ENCODE results near the gene ANKRD53.
"Not testable (repeated sequence)": the region's sequence is repeated elsewhere in the genome, so short reads cannot be mapped to it uniquely, and the experiment has no call there.

Gene ANKRD53

GRCh38 chr2:70994699-70995425 is 16.4 kb downstream of the ANKRD53 start, which contains the start of gene TEX261:
Gene TEX261, minus strand, starts transcription at chr2:70994873. Its CDS starts 116 bp downstream, at chr2:70994757.
- peak; percentile 85 for TF ChIP-seq CTCF (IDR thresholded peaks at IDR 0.05; ENCODE audit: extremely low read depth, missing control alignments)
- DNase-seq (ENCODE audit: low spot score), result peak; percentile 95

- DNase-seq (ENCODE audit: low spot score), result peak; percentile 74
These were observed 16.9 kb downstream of the ANKRD53 start for GRCh38 chr2:70995426-70995729.

GRCh38 chr2:70998885-70999284 is 20.5 kb downstream of the ANKRD53 start:
- DNase-seq (ENCODE audit: low spot score), result not testable (repeated sequence)

More at GRCh38 chr2:70995426-70995729, 16.9 kb downstream of the ANKRD53 start:
- TF ChIP-seq CTCF (IDR thresholded peaks at IDR 0.05; ENCODE audit: extremely low read depth, missing control alignments), result no peak

- DNase-seq (ENCODE audit: low spot score), result no peak
- no peak for TF ChIP-seq CTCF (IDR thresholded peaks at IDR 0.05; ENCODE audit: extremely low read depth, missing control alignments)
These were observed 20.9 kb downstream of the ANKRD53 start for GRCh38 chr2:70999362-70999761.

- DNase-seq (ENCODE audit: low spot score), result not testable (repeated sequence)
These were observed 21.5 kb downstream of the ANKRD53 start for GRCh38 chr2:70999931-71000330.

GRCh38 chr2:71000780-71001591 is 22.6 kb downstream of the ANKRD53 start:
- peak; percentile 81 for DNase-seq (ENCODE audit: low spot score)

GRCh38 chr2:71001592-71001927 is 23.1 kb downstream of the ANKRD53 start:
- peak; percentile 4 for DNase-seq (ENCODE audit: low spot score)
- TF ChIP-seq CTCF (IDR thresholded peaks at IDR 0.05; ENCODE audit: extremely low read depth, missing control alignments), result no peak

More at GRCh38 chr2:71000780-71001591, 22.6 kb downstream of the ANKRD53 start:
- peak; percentile 70 for TF ChIP-seq CTCF (IDR thresholded peaks at IDR 0.05; ENCODE audit: extremely low read depth, missing control alignments)

GRCh38 chr2:71001981-71002570 is 23.6 kb downstream of the ANKRD53 start:
- DNase-seq (ENCODE audit: low spot score), result no peak
- no peak for TF ChIP-seq CTCF (IDR thresholded peaks at IDR 0.05; ENCODE audit: extremely low read depth, missing control alignments)
